ENCODE data around the gene GRID1.

GRCh38 chr10:85914720-85915119, 451.9 kb downstream of the GRID1 start:
- TF ChIP-seq POLR2A (IDR thresholded peaks at IDR 0.05; ENCODE audit: low read length) = no peak
- TF ChIP-seq GATA1 (IDR thresholded peaks at IDR 0.05; ENCODE audit: low read depth, low read length) = no peak

Data from erythroblast (primary cell).